Stimulated activated memory B cell treated with anti-CD40 and anti-IgM and Interleukin-4, amounts not matched to agents 10 μg/mL and 1 μg/mL and 100 μg/mL, for 72 hours (primary cell): ENCODE data around the gene IMPA2.
A peak's percentile ranks its signal among the peaks of the same experiment; 100 is the strongest.
"Not testable (repeated sequence)": the region's sequence is repeated elsewhere in the genome, so short reads cannot be mapped to it uniquely, and the experiment has no call there.

ENCODE experiments used
- ATAC-seq: fragments of 150-1000 bp; cut with Tn5 transposase; 2 replicates; pipeline ENCODE4 v1.10.0; 2021
- H3K27ac Mint-ChIP-seq: one replicate; pipeline ENCODE4 v1.8.0; 2022; ENCODE audit warnings: mild to moderate bottlenecking, mixed read lengths
- H3K27me3 Mint-ChIP-seq: one replicate; pipeline ENCODE4 v1.8.0; 2022; ENCODE audit warnings: mixed read lengths
- H3K36me3 Mint-ChIP-seq: one replicate; pipeline ENCODE4 v1.8.0; 2022; ENCODE audit warnings: mixed read lengths
- H3K4me1 Mint-ChIP-seq: one replicate; pipeline ENCODE4 v1.8.0; 2022; ENCODE audit warnings: mixed read lengths
- H3K4me3 Mint-ChIP-seq: one replicate; pipeline ENCODE4 v1.8.0; 2022; ENCODE audit warnings: mild to moderate bottlenecking, moderate library complexity, mixed read lengths
- H3K9me3 Mint-ChIP-seq: one replicate; pipeline ENCODE4 v1.8.0; 2022; ENCODE audit warnings: mixed read lengths

IMPA2 gene

DNA sequence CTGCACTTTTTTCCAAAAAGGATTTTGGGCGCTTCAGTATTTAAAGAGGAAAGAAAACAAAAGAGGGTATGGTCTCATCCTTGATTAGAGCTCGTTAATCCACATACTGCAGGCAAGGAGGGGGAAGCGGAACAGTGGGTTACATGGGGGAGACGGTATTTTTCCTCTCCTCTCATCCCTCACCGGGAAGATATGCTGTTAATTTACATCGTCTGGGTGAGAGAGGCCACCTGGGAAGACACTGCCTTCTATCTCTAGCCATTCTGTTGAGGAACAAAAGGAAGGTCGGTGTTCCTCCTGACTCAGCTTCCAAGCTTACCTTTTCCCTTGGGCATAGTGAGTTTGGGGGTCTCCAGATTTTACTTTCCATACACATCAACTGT lies 52.3 kb downstream of the IMPA2 start:
- Mint-ChIP-seq H3K9me3 (no peaks in the 10 kb centered on the region), H3K27ac (no peak overlapping the region), H3K4me1 (peaks cover 21% of the 10 kb centered on the region), H3K27me3 (peaks cover 11% of the 10 kb centered on the region), H3K36me3 (peaks cover 11% of the 10 kb centered on the region), H3K4me3 (no peak overlapping the region)
- ATAC-seq = no peak

DNA sequence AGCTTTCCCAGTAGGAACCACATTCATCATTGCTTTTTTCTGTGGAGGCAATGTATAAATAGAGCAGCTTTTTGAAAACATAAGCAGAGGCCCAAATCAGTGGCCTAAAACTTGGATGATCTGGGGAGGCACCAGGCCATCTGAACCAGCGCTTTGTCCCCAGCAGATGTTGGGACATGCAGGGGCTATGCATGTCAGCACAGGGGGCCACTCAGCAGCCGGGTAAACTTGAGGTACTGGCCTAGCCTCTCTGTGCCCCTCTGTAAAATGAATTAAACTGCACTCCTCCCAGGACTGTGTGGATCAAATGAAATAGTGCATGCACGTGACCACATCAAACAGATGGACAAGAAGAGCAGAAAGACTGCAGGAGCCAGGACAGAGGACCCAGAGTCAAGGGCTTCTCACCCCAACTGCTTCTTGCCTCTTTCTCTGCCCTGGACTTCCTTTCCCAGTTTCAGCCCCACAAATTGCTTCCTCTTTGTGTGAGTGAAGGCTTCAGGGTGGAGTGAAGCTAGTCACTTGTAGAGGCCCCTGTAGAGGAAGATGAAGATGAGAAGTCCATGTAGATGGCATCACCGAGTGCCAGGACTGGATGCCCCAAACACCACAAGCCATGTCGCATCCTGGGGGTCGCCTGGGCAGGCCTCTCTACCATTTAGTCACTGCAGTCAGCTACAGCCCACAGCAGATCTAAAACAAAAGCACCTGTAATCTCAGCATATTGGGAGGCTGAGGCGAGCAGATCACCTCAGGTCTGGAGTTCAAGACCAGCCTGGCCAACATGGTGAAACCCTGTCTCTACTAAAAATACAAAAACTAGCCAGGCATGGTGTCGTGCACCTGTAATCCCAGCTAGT lies 53.2 kb downstream of the IMPA2 start:
- Mint-ChIP-seq H3K4me3 (no peak overlapping the region), H3K36me3 (peaks cover 11% of the 10 kb centered on the region), H3K27ac (no peak overlapping the region), H3K9me3 (no peaks in the 10 kb centered on the region), H3K27me3 (peaks cover 17% of the 10 kb centered on the region), H3K4me1 (peaks cover 29% of the 10 kb centered on the region)
- no peak for ATAC-seq

DNA sequence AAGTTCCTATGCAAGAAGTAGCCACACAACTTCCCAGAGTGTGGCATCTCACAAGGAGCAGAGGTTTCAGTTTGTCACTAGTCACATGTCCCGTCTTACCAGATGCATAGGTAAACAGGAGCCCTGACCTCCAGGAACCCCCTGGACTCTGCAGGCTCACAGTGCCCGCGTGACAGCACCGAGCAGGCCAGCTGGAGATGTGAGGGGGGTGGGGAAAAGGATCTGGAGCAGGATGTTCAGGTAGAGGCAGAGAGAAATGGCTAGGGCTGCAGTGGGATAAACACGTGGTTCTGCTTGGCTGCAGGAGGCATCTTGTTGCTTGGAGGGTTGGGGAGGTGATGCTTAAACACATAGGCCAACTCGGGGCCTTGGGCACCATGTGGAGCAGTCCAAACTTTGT lies 54.2 kb downstream of the IMPA2 start:
- no peak for ATAC-seq
- H3K4me1 Mint-ChIP-seq = peaks cover 29% of the 10 kb centered on the region
- no peak overlapping the region for H3K4me3 Mint-ChIP-seq
- H3K27ac Mint-ChIP-seq = no peak overlapping the region
- H3K27me3 Mint-ChIP-seq = peaks cover 17% of the 10 kb centered on the region
- no peaks in the 10 kb centered on the region for H3K9me3 Mint-ChIP-seq
- H3K36me3 Mint-ChIP-seq = peaks cover 3% of the 10 kb centered on the region

DNA sequence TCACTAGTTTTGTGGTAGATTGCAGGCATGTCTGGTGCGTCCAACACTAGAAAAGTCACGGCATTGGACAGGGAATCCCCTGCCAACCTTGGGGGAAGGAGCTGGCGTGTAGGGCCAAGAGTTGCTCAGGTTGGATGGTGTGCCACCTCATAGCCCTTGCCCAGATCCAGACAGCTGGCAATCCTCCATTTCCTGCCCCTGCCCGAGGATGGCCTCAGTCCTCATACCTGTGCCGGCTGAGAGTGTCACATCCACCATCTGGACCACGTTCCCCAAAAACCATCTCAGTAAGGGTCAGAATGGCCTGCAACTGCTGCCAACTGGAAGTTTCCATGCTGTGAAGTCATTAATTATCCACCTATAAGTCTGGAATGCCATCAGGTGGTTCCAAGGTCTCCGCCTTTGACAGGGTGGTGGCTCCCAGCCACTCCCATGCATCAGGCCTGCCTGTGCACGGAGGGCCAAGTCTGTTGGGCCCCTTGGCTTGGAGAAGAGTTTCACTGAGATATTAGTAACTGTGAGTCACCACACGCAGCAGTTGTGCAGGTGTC lies 55.0 kb downstream of the IMPA2 start:
- H3K4me3 Mint-ChIP-seq = no peak overlapping the region
- no peaks in the 10 kb centered on the region for H3K36me3 Mint-ChIP-seq
- no peaks in the 10 kb centered on the region for H3K9me3 Mint-ChIP-seq
- peaks cover 29% of the 10 kb centered on the region for H3K4me1 Mint-ChIP-seq
- H3K27ac Mint-ChIP-seq = no peak overlapping the region
- H3K27me3 Mint-ChIP-seq = peaks cover 17% of the 10 kb centered on the region
- ATAC-seq = no peak

GRCh38 chr18:12038082-12038638 lies 56.9 kb downstream of the IMPA2 start:
- peaks cover 29% of the 10 kb centered on the region for H3K4me1 Mint-ChIP-seq
- no peaks in the 10 kb centered on the region for H3K36me3 Mint-ChIP-seq
- H3K27me3 Mint-ChIP-seq = peaks cover 17% of the 10 kb centered on the region
- peak overlapping the region; percentile 87 for H3K4me3 Mint-ChIP-seq
- H3K9me3 Mint-ChIP-seq = no peaks in the 10 kb centered on the region
- H3K27ac Mint-ChIP-seq = no peak overlapping the region
- peak; percentile 3 for ATAC-seq

DNA sequence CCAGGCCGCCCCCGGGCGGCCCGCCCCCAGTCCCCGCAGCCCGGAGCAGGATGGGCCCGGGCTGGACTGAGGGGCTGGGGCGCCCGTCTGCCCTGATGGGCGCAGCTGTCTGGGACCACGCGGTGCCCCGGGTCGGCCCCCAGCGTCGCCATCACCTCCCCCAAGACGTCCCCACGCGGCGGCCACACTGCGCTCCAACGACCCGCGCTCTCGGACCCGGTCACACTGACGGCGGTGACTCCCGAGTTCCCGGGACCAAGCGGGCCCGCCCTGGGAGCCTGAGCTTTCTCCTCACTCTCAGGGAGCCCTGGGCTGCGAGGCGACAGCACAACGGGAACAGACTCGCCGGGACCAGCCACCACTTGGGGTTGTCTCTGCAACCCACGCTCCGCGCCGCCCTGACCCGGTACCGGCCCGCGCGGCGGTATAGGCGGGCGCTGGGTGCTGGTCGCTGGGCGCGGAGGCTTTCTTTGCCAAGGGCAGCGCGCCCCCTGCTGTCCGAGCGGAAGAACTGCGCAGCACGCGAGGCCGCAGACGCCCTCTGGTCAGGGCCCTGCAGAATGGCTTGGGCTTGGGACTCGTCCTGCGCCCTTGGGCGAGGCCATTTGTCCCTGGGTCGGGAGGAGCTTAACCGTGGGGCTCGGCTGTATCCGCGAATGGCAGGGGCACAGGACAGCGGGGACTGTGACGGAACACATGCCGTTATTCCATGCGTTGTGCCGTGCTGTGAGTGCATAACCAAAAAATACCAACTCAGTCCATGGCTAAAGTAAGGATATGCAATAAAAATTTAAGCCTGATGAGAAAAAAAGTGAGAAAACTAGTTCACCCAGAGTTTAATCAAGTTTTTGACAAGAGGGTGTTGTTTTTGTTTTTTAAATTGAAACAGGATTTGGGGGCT lies 57.6 kb downstream of the IMPA2 start:
- H3K9me3 Mint-ChIP-seq = no peaks in the 10 kb centered on the region
- peaks cover 29% of the 10 kb centered on the region for H3K4me1 Mint-ChIP-seq
- peaks cover 17% of the 10 kb centered on the region for H3K27me3 Mint-ChIP-seq
- H3K36me3 Mint-ChIP-seq = no peaks in the 10 kb centered on the region
- H3K27ac Mint-ChIP-seq = peak overlapping the region; percentile 61
- peak overlapping the region; percentile 87 for H3K4me3 Mint-ChIP-seq
- ATAC-seq = peak; percentile 90

- Mint-ChIP-seq H3K27me3 (peaks cover 17% of the 10 kb centered on the region), H3K4me1 (peaks cover 23% of the 10 kb centered on the region)
- not testable (repeated sequence) for ATAC-seq, H3K36me3 Mint-ChIP-seq, H3K4me3 Mint-ChIP-seq, H3K9me3 Mint-ChIP-seq, H3K27ac Mint-ChIP-seq
These were observed 58.2 kb downstream of the IMPA2 start for GRCh38 chr18:12039540-12039930.

GRCh38 chr18:12041561-12041960 lies 60.3 kb downstream of the IMPA2 start:
- ATAC-seq = peak; percentile 55
- Mint-ChIP-seq H3K27me3 (peaks cover 17% of the 10 kb centered on the region), H3K27ac (no peak overlapping the region), H3K4me1 (peaks cover 16% of the 10 kb centered on the region), H3K9me3 (no peaks in the 10 kb centered on the region), H3K4me3 (no peak overlapping the region), H3K36me3 (no peaks in the 10 kb centered on the region)

- Mint-ChIP-seq H3K27me3 (peaks cover 4% of the 10 kb centered on the region), H3K4me3 (no peak overlapping the region), H3K9me3 (no peaks in the 10 kb centered on the region), H3K4me1 (peaks cover 26% of the 10 kb centered on the region), H3K27ac (no peak overlapping the region), H3K36me3 (no peaks in the 10 kb centered on the region)
- ATAC-seq = no peak
These were observed 62.5 kb downstream of the IMPA2 start for GRCh38 chr18:12043811-12044210.

DNA sequence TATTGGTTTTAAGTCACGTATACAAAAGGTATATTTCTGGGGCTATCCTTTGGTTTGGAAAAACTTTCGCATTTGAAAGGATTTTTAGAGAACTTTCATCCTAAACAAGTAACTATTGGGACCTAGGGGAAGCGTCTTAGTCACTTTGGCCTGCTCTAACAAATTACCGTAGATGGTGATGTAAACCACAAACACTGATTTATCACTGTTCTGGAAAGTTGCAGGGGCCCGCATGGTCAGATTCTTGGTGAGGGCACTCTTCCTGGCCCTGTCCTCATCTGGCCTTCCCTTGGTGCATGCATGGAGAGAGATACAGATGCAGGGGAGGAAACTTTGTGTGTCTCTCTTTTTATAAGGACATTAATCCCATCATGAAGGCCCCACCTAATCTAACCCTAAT lies 63.3 kb downstream of the IMPA2 start:
- ATAC-seq = no peak
- H3K4me1 Mint-ChIP-seq = peaks cover 29% of the 10 kb centered on the region
- H3K36me3 Mint-ChIP-seq = no peaks in the 10 kb centered on the region
- no peaks in the 10 kb centered on the region for H3K27me3 Mint-ChIP-seq
- H3K9me3 Mint-ChIP-seq = no peaks in the 10 kb centered on the region
- H3K27ac Mint-ChIP-seq = no peak overlapping the region
- H3K4me3 Mint-ChIP-seq = no peak overlapping the region

DNA sequence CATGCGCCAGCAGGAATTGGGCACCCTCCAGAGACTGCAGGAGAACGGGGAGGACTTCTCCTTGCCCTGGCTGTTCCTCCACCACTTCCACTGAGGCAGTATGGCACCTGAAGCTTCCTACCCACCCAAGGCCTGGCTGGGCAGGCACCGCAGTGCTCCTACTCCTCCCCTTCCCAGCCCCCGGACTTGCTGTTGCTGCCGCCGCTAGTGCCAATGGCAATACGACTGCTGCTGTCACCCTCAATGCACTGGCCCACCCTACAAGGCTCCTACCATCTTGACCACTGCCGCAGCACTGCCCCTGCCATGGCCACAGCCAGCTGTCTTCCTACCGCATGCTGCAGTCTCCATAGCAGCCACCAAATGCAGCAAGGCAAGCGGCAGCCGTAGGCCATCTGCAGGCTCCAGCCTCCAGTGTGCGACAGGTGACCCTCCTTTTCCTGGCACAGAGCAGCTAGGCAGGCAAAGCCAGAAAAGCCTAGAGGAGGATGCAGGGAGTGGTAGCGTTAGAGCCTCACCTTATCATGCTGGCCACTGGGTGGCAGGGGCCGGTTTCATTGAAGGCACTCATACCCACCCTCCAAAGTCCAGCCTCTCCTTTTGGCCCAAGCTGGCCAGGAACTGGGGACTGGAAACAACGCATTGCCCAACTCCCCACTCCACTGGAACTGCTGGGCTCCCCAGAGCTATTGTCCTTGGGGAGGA lies 64.9 kb downstream of the IMPA2 start:
- peaks cover 45% of the 10 kb centered on the region for H3K4me1 Mint-ChIP-seq
- ATAC-seq = no peak
- no peak overlapping the region for H3K4me3 Mint-ChIP-seq
- no peaks in the 10 kb centered on the region for H3K9me3 Mint-ChIP-seq
- H3K27me3 Mint-ChIP-seq = no peaks in the 10 kb centered on the region
- H3K36me3 Mint-ChIP-seq = no peaks in the 10 kb centered on the region
- no peak overlapping the region for H3K27ac Mint-ChIP-seq

GRCh38 chr18:12046751-12047335 lies 65.5 kb downstream of the IMPA2 start:
- Mint-ChIP-seq H3K4me3 (no peak overlapping the region), H3K27ac (no peak overlapping the region), H3K27me3 (no peaks in the 10 kb centered on the region), H3K4me1 (peaks cover 51% of the 10 kb centered on the region), H3K36me3 (no peaks in the 10 kb centered on the region), H3K9me3 (no peaks in the 10 kb centered on the region)
- no peak for ATAC-seq

GRCh38 chr18:12048010-12048826 lies 66.9 kb downstream of the IMPA2 start:
- H3K4me3 Mint-ChIP-seq = peak overlapping the region; percentile 10
- H3K9me3 Mint-ChIP-seq = no peaks in the 10 kb centered on the region
- no peaks in the 10 kb centered on the region for H3K36me3 Mint-ChIP-seq
- no peak for ATAC-seq
- no peaks in the 10 kb centered on the region for H3K27me3 Mint-ChIP-seq
- peaks cover 65% of the 10 kb centered on the region for H3K4me1 Mint-ChIP-seq
- peak overlapping the region; percentile 77 for H3K27ac Mint-ChIP-seq

GRCh38 chr18:12048827-12049175 lies 67.5 kb downstream of the IMPA2 start:
- peak overlapping the region; percentile 10 for H3K4me3 Mint-ChIP-seq
- no peak for ATAC-seq
- H3K27ac Mint-ChIP-seq = peak overlapping the region; percentile 77
- no peaks in the 10 kb centered on the region for H3K27me3 Mint-ChIP-seq
- H3K4me1 Mint-ChIP-seq = peaks cover 71% of the 10 kb centered on the region
- H3K36me3 Mint-ChIP-seq = no peaks in the 10 kb centered on the region
- H3K9me3 Mint-ChIP-seq = no peaks in the 10 kb centered on the region
